IPS DF 19.7 (cell line): ENCODE measurements around the gene RGS12.

Experiments
- DNase-seq: peaks from one replicate; pipeline ENCODE4 v3.0.0-alpha.2; 2013; ENCODE audit warnings: low read depth, low spot score

The RGS12 gene

GRCh38 chr4:3311095-3311372, 18.2 kb downstream of the RGS12 start:
- no peak for DNase-seq

- DNase-seq = no peak
Observed at GRCh38 chr4:3311489-3312171, 18.8 kb downstream of the RGS12 start.

DNA sequence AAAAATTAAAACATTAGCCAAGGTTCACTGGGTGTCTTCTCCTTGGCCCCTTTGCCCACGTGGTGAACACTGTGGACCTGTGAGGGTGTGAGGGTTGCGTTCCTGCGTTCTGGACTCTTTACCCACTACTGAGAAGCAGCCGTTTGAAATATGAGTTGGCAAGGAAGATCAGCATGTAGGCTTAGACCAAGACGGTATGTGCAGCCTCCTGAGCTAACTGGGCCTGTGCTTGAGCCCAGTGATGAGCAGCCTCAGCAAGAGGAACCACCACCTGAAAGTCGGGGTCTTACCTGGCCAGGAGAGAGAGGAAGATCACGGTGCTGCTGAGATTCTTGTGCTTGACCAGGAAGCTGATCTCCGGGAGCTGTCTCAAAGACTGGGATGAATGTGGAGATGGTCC, 19.5 kb downstream of the RGS12 start:
- DNase-seq = no peak

DNA sequence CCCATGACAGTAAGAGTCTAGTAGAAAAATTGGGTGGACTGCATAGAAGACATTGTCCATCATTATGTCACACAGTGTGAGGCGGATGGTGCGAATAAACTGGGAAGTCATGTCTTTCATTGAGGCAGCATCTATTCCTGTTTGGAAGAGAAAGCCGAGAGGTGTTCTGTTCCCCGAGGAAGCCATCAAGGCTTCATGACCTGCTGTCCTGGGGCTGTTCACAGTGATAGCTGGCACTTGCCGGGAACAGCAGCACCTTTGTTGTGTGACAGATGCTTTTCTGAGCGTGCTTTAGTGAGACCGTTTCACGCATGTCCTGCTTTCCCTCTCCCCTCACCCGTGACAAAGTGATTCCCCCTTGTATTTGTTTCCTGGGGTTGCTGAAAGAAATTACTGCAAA, 20.3 kb downstream of the RGS12 start:
- no peak for DNase-seq

DNA sequence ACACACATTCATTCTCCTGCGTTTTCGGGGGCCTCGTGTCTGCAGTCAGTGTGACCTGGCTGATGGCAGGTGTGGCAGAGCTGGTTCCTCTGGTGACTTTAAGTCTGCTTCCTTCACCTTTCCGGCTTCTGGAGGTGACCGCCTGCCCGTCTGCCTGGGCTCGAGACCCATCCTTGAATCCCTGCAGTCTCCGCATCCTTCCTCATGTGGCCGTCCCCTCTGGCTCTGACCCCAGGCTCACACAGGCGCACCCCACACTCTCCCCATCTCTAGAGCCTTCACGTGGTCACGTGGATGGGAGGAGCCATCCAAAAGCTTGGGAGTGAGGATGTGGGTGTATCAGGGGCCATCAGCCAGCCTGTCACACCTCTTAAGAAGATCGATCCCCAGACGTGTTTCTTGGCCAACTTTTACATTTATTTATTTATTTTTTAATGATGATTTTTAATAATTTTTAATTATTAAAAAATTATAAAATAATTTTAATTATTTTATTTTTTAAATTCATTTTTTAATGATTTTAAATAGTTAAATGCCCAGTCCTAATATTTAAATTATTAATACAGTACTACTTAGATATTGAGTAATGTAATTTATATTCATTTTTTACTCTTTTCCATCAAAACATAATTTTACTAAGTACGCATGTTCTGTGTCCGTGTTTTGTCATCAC, 20.9 kb downstream of the RGS12 start:
- DNase-seq = no peak

DNA sequence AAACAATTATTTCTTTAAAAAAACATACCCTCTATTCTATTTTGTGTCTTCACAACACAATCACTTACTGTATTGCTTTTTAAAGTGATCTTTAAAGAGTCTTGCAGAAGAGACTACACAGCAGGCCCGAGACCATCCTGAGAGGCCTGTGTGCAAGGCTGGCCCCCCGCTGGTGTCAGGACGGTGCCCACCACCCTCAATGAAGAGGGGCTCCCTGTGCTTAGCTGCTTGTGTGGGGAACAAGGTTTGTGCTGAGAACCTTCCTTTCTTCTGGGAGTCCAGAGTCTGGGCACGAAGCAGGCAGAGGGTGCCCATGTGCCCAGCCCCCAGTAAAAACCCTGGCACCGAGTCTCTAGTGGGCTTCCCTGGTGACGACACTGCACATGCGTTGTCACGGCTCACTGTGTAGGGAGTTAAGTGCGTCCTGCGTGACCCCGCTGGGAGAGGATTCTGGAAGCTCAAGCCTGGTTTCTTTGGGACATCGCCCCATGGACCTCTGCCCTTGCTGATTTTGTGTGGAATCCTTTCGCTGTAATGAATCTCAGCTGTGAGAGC, 22.0 kb downstream of the RGS12 start:
- no peak for DNase-seq

DNA sequence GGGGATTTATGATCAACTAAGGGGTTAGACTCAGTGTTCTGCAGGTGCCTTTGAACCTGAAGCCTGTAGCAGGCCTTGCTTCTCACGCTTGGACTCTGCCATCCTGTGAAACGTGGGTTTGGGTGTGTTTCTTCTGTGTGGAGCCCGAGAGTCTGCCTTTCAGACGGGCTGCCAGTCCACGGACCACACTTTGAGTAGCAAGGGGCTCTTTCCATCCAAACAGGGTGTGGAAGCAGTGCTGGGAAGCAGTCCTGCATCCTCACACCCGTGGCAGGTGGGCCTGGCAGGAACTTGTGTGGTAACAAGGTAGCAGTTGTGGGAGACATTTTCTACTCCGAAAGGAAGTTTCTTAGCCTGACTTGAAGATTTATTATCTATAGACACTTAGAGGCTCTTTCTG, 22.7 kb downstream of the RGS12 start:
- DNase-seq = no peak

GRCh38 chr4:3316146-3316545, 23.3 kb downstream of the RGS12 start:
- DNase-seq = no peak

- DNase-seq = no peak
Observed at GRCh38 chr4:3317011-3317655, 24.3 kb downstream of the RGS12 start.

GRCh38 chr4:3317656-3318211, 24.9 kb downstream of the RGS12 start:
- DNase-seq = no peak

- peak; percentile 60 for DNase-seq
Observed at GRCh38 chr4:3318561-3319021, 25.8 kb downstream of the RGS12 start.

DNA sequence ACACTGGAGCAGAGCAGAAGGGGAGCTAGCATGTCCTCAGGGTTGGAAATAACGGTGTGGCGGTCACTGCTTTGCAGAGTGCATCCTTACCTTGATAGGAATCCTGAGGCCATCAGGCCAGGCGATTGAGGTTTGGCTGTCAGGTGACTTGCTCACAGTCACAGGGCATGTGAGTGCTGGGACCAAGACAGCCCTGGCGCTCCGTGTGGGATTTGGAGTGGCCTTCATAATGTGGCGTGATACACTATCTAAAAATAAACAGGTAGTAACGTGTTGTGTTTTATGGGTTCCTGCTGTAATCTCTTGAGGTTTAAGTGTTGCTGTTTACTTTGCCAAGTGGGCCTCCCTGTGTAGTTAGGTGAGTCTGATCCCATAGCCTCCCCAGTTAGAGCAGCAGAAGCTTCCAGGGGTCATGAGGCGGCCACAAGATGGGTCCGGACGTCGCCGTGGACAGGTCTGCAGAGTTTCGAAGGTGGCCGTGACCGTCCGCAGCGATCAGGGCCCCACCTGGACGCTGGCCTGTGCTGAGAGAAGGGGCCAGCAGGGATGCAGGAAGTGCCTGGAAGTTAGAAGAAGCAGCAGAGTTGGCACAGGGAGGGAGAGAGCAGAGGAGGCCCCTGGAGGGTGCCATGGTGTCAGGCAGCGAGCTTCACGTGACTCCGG, 27.7 kb downstream of the RGS12 start:
- DNase-seq = no peak

DNA sequence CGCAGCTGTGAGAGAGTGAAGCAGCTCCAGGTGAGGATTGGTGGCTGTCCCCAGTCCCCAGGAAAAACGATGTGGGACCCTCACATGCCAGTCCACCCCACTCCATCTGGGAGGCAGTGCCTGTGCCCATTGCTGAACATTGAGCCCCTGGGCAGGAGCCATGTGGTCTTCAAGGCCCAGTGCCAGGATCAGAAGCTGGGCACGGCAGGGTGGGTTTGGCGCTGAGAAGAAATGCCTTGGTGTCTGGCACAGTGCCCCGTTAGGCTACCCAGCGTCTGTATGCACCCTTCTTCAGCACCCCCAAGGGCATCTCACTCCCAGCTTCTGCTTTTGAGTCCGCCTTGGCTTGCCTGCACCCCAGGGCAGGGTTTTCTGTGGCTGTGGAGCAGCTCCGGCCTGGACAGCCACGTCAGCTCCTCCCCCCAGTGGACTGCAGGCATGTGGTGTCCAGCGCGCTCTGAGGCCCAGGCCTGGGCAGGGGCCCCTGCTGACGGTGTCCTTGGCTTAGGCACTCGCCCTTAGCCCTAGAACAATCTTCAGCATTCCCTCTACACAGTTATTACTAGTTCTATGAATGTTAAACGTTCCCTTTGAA, 28.6 kb downstream of the RGS12 start:
- DNase-seq = no peak

DNA sequence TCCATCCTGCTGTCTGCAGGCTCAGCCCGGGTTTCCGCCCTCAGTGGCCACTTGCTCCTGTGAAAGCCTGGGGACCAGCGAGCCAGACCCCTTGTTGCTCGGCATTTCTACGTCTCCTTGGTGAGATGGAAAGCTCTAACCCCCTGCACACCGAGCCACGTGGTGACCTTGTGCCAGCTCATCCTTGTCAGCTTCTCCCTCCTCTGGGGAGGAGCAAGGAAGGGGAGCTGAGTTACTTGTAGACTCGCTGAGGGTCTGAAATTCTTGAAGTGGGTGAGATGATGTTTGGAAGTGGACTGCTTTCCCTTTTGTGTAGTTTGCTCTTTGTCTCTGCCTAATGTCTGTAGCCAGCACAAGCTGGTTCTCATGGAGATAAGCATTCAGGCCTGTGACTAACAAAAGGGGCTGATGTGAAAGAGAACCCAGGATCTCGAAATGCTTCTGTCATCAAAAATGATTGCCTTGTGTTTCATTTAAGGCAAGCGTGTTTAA, 29.3 kb downstream of the RGS12 start:
- DNase-seq = no peak

DNA sequence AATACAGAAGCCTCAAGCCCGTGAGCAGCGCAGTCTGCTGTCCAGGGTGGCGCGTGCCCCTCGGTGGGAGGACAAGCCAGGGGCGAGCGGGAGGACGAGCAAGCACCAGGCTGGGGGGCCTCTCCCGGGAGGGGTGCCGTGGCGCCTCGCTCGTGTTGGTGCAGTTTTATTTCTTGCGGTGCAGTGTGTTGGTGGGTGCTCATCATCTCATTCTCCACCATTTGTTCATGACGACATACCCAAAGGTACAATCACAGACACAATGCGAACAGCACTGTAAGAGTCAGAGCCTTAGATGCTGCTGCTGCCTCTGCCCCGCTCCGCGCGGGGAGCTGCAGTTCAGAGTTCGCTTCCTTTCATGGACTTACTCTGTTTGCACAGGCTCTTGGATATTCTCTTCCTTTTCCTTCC, 30.3 kb downstream of the RGS12 start:
- no peak for DNase-seq

DNA sequence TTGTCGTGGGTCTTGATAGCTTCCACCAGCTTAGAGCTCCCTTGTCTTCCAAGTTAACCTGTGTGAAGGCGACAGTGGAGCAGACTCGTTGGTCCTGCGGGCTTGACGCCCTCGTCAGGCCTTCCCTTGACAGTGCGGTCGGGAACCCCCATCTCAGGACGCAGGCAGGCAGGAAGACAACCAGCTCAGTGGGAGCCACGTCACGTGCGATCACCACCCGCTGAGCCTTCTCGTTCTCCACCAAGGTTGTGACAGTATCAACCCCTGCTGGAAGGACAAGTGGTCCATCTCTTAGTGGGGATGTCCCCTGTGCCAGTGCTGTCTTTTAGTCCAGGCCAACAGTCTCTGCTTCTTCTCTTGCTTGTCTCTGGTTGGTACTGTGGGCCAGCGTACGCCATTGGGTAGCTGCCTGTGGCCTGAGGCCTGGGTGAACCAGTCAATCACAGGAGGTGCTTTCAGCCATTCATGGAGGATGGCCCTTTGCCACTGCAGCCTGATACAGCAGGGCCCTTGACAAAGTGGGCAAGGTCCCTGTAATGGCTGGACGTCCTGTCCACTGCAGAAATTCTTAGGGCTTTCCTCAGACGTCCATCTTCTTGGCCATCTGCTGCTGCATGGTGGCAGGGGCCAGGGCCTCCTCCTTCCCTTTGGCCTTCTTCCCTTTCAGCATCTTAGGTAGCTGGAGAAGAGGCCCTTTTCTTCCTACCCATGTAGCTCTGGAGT, 31.4 kb downstream of the RGS12 start:
- DNase-seq = peak; percentile 47

- DNase-seq = no peak
Observed at GRCh38 chr4:3328814-3329663, 36.2 kb downstream of the RGS12 start.

DNA sequence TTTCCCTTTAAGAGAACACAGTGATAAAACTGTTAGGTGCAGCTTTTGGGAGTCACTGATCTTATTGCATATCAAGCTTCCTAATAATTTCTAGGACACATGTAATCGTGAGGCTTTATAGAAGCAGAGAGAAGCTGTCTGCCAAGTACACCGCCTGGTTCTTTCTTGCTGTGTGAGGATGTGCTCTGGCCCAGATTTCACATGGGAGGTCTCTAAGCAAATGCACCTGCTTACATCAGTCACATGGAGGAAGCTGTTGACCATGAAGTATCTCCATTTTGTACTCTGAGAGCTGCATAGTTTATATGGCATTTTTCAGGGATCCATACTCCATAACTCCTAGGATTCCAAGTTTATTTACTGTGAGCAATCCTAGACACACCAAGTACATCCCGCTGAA, 37.1 kb downstream of the RGS12 start:
- DNase-seq = no peak

DNA sequence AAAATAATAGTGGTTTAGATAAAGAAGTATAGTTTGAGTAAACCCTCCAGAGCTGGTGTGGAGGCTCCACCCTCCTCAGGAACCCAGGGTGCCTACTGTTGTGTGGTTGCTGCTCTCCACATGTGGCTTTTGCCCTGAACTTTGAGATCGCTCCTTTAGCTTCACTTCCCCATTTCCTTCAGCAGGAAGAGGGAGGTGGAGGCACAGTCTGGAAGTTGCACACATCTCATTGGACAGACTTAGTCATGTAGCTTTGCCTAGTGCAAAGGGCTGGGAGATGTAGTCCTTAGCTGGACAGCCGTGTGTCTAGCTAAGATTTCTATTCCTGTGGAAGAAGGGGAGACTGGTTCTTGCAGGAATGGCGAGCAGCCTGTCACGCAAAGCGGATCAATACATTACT, 37.9 kb downstream of the RGS12 start:
- DNase-seq = no peak
